DOHH2 (cell line): ENCODE results near the gene MAP2K2.

Experiments used
- EZH2phosphoT487 ChIP-seq: fragments of 200-600 bp; sonication (generic); IDR thresholded peaks from 2 replicates; pipeline ENCODE4 v1.6.1; 2017; ENCODE audit warnings: borderline replicate concordance, mild to moderate bottlenecking, antibody characterized with exemption, low read length, moderate library complexity, mixed read lengths
- TF ChIP-seq, protein P1 (sequence below): fragments of 200-600 bp; sonication (generic); IDR thresholded peaks from one replicate; pipeline ENCODE4 v1.5.1; 2014; ENCODE audit warnings: antibody characterized with exemption, mild to moderate bottlenecking, low read depth, low read length; ENCODE audit not compliant: poor library complexity, severe bottlenecking

DNA sequence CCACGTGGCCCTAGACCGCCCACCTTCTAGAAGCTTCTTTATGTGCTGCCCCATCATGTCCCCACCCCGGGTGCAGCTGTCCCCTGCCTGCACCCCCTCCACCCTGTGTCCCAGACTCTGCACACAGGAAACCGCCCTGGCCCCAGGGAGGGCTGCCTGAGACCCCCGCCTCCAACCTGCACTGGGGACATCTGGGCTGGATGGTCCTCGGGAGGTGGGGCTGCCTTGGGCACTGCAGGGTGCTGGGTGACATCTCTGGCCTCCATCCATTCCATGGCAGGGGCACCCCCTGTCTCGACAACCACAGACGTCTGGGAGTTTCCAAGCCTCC, 39.4 kb downstream of the MAP2K2 start:
- TF ChIP-seq, protein P1, sequence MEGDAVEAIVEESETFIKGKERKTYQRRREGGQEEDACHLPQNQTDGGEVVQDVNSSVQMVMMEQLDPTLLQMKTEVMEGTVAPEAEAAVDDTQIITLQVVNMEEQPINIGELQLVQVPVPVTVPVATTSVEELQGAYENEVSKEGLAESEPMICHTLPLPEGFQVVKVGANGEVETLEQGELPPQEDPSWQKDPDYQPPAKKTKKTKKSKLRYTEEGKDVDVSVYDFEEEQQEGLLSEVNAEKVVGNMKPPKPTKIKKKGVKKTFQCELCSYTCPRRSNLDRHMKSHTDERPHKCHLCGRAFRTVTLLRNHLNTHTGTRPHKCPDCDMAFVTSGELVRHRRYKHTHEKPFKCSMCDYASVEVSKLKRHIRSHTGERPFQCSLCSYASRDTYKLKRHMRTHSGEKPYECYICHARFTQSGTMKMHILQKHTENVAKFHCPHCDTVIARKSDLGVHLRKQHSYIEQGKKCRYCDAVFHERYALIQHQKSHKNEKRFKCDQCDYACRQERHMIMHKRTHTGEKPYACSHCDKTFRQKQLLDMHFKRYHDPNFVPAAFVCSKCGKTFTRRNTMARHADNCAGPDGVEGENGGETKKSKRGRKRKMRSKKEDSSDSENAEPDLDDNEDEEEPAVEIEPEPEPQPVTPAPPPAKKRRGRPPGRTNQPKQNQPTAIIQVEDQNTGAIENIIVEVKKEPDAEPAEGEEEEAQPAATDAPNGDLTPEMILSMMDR: no peak
- no peak for TF ChIP-seq EZH2phosphoT487
